ENCODE results near the gene CPNE2.

Gene CPNE2

GRCh38 chr16:57192720-57193486 is 100.5 kb downstream of the CPNE2 start:
- no peak for ATAC-seq (ENCODE audit: insufficient read depth, low read depth)
- H3K4me2 ChIP-seq (ENCODE audit: insufficient read depth, low read length): no peak overlapping the region

GRCh38 chr16:57194512-57194911 is 102.1 kb downstream of the CPNE2 start:
- no peak overlapping the region for H3K4me2 ChIP-seq (ENCODE audit: insufficient read depth, low read length)
- H3K27ac ChIP-seq (ENCODE audit: low read length): no peak overlapping the region
- DNase-seq (no peak), ATAC-seq (ENCODE audit: insufficient read depth, low read depth) (no peak)
- H4K20me1 ChIP-seq (ENCODE audit: insufficient read depth, low read length): peaks cover 17% of the 10 kb centered on the region; the same call in 1 of the 2 replicates
- no peaks in the 10 kb centered on the region for H3K9me3 ChIP-seq (ENCODE audit: insufficient read depth, low read length, severe bottlenecking)
- no peaks in the 10 kb centered on the region for H3K27me3 ChIP-seq (ENCODE audit: insufficient read depth, low read length, poor library complexity)
- no peak overlapping the region for H2AFZ ChIP-seq (ENCODE audit: low read depth, low read length)
- H3K9ac ChIP-seq (ENCODE audit: low read depth, low read length): no peak overlapping the region
- H3K36me3 ChIP-seq (ENCODE audit: insufficient read depth, low read length): 0 out of 2 replicates have a peak, but pooled peaks cover 4% of the 10 kb centered on the region
- TF ChIP-seq CTCF (IDR thresholded peaks at IDR 0.05; ENCODE audit: borderline replicate concordance, extremely low read depth, low read length, poor library complexity, severe bottlenecking) (no peak), EZH2 (IDR thresholded peaks at IDR 0.05; ENCODE audit: borderline replicate concordance, low read depth, low read length, severe bottlenecking) (no peak)
- no peak overlapping the region for H3K4me3 ChIP-seq (ENCODE audit: low read depth in 1 of 2, low read length in 2 of 2)
- peaks cover 2% of the 10 kb centered on the region; the same call in 1 of the 2 replicates for H3K4me1 ChIP-seq (ENCODE audit: insufficient read depth, low read length)
- peaks cover 95% of the 10 kb centered on the region for H3K79me2 ChIP-seq (ENCODE audit: insufficient read depth, low read length)

More at GRCh38 chr16:57192720-57193486, 100.5 kb downstream of the CPNE2 start:
- Histone ChIP-seq H3K9ac (ENCODE audit: low read depth, low read length) (no peak overlapping the region), H3K36me3 (ENCODE audit: insufficient read depth, low read length) (0 out of 2 replicates have a peak, but pooled peaks cover 5% of the 10 kb centered on the region), H3K27me3 (ENCODE audit: insufficient read depth, low read length, poor library complexity) (no peaks in the 10 kb centered on the region), H2AFZ (ENCODE audit: low read depth, low read length) (no peak overlapping the region), H3K27ac (ENCODE audit: low read length) (no peak overlapping the region), H4K20me1 (ENCODE audit: insufficient read depth, low read length) (peaks cover 17% of the 10 kb centered on the region; the same call in 1 of the 2 replicates), H3K4me3 (ENCODE audit: low read depth in 1 of 2, low read length in 2 of 2) (no peak overlapping the region), H3K4me1 (ENCODE audit: insufficient read depth, low read length) (peaks cover 11% of the 10 kb centered on the region), H3K9me3 (ENCODE audit: insufficient read depth, low read length, severe bottlenecking) (no peaks in the 10 kb centered on the region), H3K79me2 (ENCODE audit: insufficient read depth, low read length) (peaks cover 98% of the 10 kb centered on the region)
- TF ChIP-seq EZH2 (IDR thresholded peaks at IDR 0.05; ENCODE audit: borderline replicate concordance, low read depth, low read length, severe bottlenecking): no peak
- no peak for TF ChIP-seq CTCF (IDR thresholded peaks at IDR 0.05; ENCODE audit: borderline replicate concordance, extremely low read depth, low read length, poor library complexity, severe bottlenecking)
- no peak for DNase-seq

- H4K20me1 ChIP-seq (ENCODE audit: insufficient read depth, low read length): peaks cover 13% of the 10 kb centered on the region; the same call in 1 of the 2 replicates
- H3K4me3 ChIP-seq (ENCODE audit: low read depth in 1 of 2, low read length in 2 of 2): no peak overlapping the region
- H3K4me2 ChIP-seq (ENCODE audit: insufficient read depth, low read length): no peak overlapping the region
- ATAC-seq (ENCODE audit: insufficient read depth, low read depth): no peak
- no peak for DNase-seq
- no peak overlapping the region for H2AFZ ChIP-seq (ENCODE audit: low read depth, low read length)
- no peaks in the 10 kb centered on the region for H3K4me1 ChIP-seq (ENCODE audit: insufficient read depth, low read length)
- H3K9ac ChIP-seq (ENCODE audit: low read depth, low read length): no peak overlapping the region
- no peak overlapping the region for H3K27ac ChIP-seq (ENCODE audit: low read length)
- peaks cover 79% of the 10 kb centered on the region for H3K79me2 ChIP-seq (ENCODE audit: insufficient read depth, low read length)
- H3K9me3 ChIP-seq (ENCODE audit: insufficient read depth, low read length, severe bottlenecking): no peaks in the 10 kb centered on the region
- H3K36me3 ChIP-seq (ENCODE audit: insufficient read depth, low read length): no peaks in the 10 kb centered on the region
- no peak for TF ChIP-seq CTCF (IDR thresholded peaks at IDR 0.05; ENCODE audit: borderline replicate concordance, extremely low read depth, low read length, poor library complexity, severe bottlenecking)
- H3K27me3 ChIP-seq (ENCODE audit: insufficient read depth, low read length, poor library complexity): no peaks in the 10 kb centered on the region
These were observed 103.9 kb downstream of the CPNE2 start for GRCh38 chr16:57196286-57196685.

All from DND-41 (cell line).